Epithelial cell of esophagus (primary cell): ENCODE data around the gene ALKBH4.
"Not testable (repeated sequence)": the region's sequence is repeated elsewhere in the genome, so short reads cannot be mapped to it uniquely, and the experiment has no call there.

ENCODE experiments used
- DNase-seq: peaks from one replicate; pipeline ENCODE4 v3.0.0; 2010; ENCODE audit warnings: low read depth
- H3K4me3 ChIP-seq: 2 replicates; pipeline ENCODE4 v1.5.1; 2011; ENCODE audit warnings: mild to moderate bottlenecking, low read length, control low read depth
- CTCF ChIP-seq: IDR thresholded peaks from 2 replicates; pipeline ENCODE4 v1.5.1; 2011; ENCODE audit warnings: low read depth, mild to moderate bottlenecking, low read length, control low read depth, inconsistent platforms; ENCODE audit not compliant: insufficient read depth; ENCODE audit errors: missing control alignments

Gene ALKBH4

GRCh38 chr7:102464577-102465280, at the start of gene ALKBH4, which contains the start of gene LRWD1:
TSS of gene ALKBH4 (minus strand) at chr7:102464863. CDS start at chr7:102464836, 27 bp downstream.
TSS of gene LRWD1 (plus strand) at chr7:102464984. CDS start at chr7:102465081, 97 bp downstream.
- DNase-seq = peak; percentile 91
- no peak for TF ChIP-seq CTCF
- peak within 1 kb of the TSS; percentile 100 for H3K4me3 ChIP-seq

GRCh38 chr7:102512642-102513221, 48.1 kb upstream of the ALKBH4 start:
- not testable (repeated sequence) for DNase-seq, H3K4me3 ChIP-seq

- not testable (repeated sequence) for DNase-seq, H3K4me3 ChIP-seq
Observed at GRCh38 chr7:102511860-102512522, 47.3 kb upstream of the ALKBH4 start.

GRCh38 chr7:102510575-102510974, 45.9 kb upstream of the ALKBH4 start:
- DNase-seq, H3K4me3 ChIP-seq: not testable (repeated sequence)

- not testable (repeated sequence) for DNase-seq
Observed at GRCh38 chr7:102507410-102508088, 42.9 kb upstream of the ALKBH4 start.

GRCh38 chr7:102505298-102506185, 40.9 kb upstream of the ALKBH4 start:
- not testable (repeated sequence) for DNase-seq, H3K4me3 ChIP-seq

More at GRCh38 chr7:102507410-102508088, 42.9 kb upstream of the ALKBH4 start:
- H3K4me3 ChIP-seq = not testable (repeated sequence)

GRCh38 chr7:102503141-102503540, 38.5 kb upstream of the ALKBH4 start:
- not testable (repeated sequence) for H3K4me3 ChIP-seq, DNase-seq

GRCh38 chr7:102498321-102498720, 33.7 kb upstream of the ALKBH4 start:
- DNase-seq = not testable (repeated sequence)

GRCh38 chr7:102497308-102497707, 32.6 kb upstream of the ALKBH4 start:
- not testable (repeated sequence) for DNase-seq, H3K4me3 ChIP-seq

More at GRCh38 chr7:102498321-102498720, 33.7 kb upstream of the ALKBH4 start:
- H3K4me3 ChIP-seq = not testable (repeated sequence)

- not testable (repeated sequence) for H3K4me3 ChIP-seq, DNase-seq
Observed at GRCh38 chr7:102496861-102497260, 32.2 kb upstream of the ALKBH4 start.

GRCh38 chr7:102494473-102495149, 29.9 kb upstream of the ALKBH4 start:
- not testable (repeated sequence) for H3K4me3 ChIP-seq, DNase-seq

GRCh38 chr7:102494026-102494425, 29.4 kb upstream of the ALKBH4 start:
- DNase-seq, H3K4me3 ChIP-seq: not testable (repeated sequence)

- DNase-seq, H3K4me3 ChIP-seq: not testable (repeated sequence)
Observed at GRCh38 chr7:102493220-102493935, 28.7 kb upstream of the ALKBH4 start.

- not testable (repeated sequence) for H3K4me3 ChIP-seq, DNase-seq
Observed at GRCh38 chr7:102490529-102491075, 25.9 kb upstream of the ALKBH4 start.

GRCh38 chr7:102484317-102484716, 19.7 kb upstream of the ALKBH4 start:
- not testable (repeated sequence) for DNase-seq, H3K4me3 ChIP-seq

GRCh38 chr7:102481962-102482361, 17.3 kb upstream of the ALKBH4 start:
- DNase-seq, H3K4me3 ChIP-seq: not testable (repeated sequence)
